GM23338 (cell line): ENCODE results near the gene OR2T5.

Experiments
- EZH2 ChIP-seq: fragments of 200-600 bp; sonication (generic); IDR thresholded peaks from one replicate; pipeline ENCODE4 v1.8.0; 2017; ENCODE audit warnings: antibody characterized with exemption, mild to moderate bottlenecking, low read depth; ENCODE audit not compliant: unreplicated experiment
- EZH2phosphoT487 ChIP-seq: fragments of 200-600 bp; sonication (generic); IDR thresholded peaks from one replicate; pipeline ENCODE4 v1.8.1; 2018; ENCODE audit warnings: antibody characterized with exemption; ENCODE audit not compliant: unreplicated experiment
- JUNB ChIP-seq: IDR thresholded peaks from one replicate; pipeline ENCODE4 v1.6.1; 2016; ENCODE audit warnings: antibody characterized with exemption; ENCODE audit not compliant: unreplicated experiment
- NANOG ChIP-seq: IDR thresholded peaks from 2 replicates; pipeline ENCODE4 v1.6.1; 2016; ENCODE audit warnings: antibody characterized with exemption, borderline replicate concordance
- POLR2AphosphoS5 ChIP-seq: IDR thresholded peaks from 2 replicates; pipeline ENCODE4 v1.6.1; 2016; ENCODE audit warnings: antibody characterized with exemption, low read depth
- STAT1 ChIP-seq: IDR thresholded peaks from one replicate; pipeline ENCODE4 v1.6.1; 2016; ENCODE audit warnings: antibody characterized with exemption; ENCODE audit not compliant: unreplicated experiment
- ZNF331 ChIP-seq: fragments of 250-450 bp; sonication (Bioruptor Pico); IDR thresholded peaks from 2 replicates; pipeline ENCODE4 v1.5.0; 2020; ENCODE audit warnings: low read depth, mild to moderate bottlenecking, moderate library complexity
- TF ChIP-seq, protein P1 (sequence below), 2 experiments: fragments of 200-600 bp in 1 of 2; sonication (generic) in 1 of 2; conservative IDR thresholded peaks; 2 replicates each; pipeline versions ENCODE4 v1.5.1 to v1.6.1; 2016 to 2017; ENCODE audit warnings: antibody characterized with exemption in 2 of 2, low read depth in 2 of 2, mild to moderate bottlenecking in 2 of 2, moderate library complexity in 1 of 2
- TF ChIP-seq, protein P2 (sequence below): IDR thresholded peaks from 2 replicates; pipeline ENCODE4 v1.6.1; 2016; ENCODE audit warnings: antibody characterized with exemption
- TF ChIP-seq, protein P3 (sequence below): IDR thresholded peaks from one replicate; pipeline ENCODE4 v1.6.1; 2018; ENCODE audit warnings: antibody characterized with exemption; ENCODE audit not compliant: unreplicated experiment

DNA sequence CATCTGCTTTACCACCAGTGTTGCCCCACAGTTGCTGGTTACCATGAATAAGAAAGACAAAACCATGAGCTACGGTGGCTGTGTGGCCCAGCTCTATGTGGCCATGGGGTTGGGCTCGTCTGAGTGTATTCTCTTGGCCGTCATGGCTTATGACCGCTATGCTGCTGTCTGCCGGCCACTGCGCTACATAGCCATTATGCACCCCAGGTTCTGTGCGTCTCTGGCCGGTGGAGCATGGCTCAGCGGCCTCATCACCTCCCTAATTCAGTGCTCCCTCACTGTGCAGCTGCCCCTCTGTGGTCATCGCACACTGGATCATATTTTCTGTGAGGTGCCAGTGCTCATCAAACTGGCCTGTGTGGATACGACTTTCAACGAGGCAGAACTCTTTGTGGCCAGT is 33.5 kb downstream of the OR2T5 start:
- TF ChIP-seq EZH2 (no peak), POLR2AphosphoS5 (no peak), EZH2phosphoT487 (no peak), ZNF331 (CRISPR knock-in tag) (no peak), JUNB (no peak), NANOG (no peak), STAT1 (no peak)
- TF ChIP-seq, protein P1, sequence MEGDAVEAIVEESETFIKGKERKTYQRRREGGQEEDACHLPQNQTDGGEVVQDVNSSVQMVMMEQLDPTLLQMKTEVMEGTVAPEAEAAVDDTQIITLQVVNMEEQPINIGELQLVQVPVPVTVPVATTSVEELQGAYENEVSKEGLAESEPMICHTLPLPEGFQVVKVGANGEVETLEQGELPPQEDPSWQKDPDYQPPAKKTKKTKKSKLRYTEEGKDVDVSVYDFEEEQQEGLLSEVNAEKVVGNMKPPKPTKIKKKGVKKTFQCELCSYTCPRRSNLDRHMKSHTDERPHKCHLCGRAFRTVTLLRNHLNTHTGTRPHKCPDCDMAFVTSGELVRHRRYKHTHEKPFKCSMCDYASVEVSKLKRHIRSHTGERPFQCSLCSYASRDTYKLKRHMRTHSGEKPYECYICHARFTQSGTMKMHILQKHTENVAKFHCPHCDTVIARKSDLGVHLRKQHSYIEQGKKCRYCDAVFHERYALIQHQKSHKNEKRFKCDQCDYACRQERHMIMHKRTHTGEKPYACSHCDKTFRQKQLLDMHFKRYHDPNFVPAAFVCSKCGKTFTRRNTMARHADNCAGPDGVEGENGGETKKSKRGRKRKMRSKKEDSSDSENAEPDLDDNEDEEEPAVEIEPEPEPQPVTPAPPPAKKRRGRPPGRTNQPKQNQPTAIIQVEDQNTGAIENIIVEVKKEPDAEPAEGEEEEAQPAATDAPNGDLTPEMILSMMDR (conservative IDR thresholded peaks at IDR 0.05; ENCODE audit: low read depth in 2 of 2): no peak
- TF ChIP-seq, protein P2, sequence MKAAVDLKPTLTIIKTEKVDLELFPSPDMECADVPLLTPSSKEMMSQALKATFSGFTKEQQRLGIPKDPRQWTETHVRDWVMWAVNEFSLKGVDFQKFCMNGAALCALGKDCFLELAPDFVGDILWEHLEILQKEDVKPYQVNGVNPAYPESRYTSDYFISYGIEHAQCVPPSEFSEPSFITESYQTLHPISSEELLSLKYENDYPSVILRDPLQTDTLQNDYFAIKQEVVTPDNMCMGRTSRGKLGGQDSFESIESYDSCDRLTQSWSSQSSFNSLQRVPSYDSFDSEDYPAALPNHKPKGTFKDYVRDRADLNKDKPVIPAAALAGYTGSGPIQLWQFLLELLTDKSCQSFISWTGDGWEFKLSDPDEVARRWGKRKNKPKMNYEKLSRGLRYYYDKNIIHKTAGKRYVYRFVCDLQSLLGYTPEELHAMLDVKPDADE: no peak
- TF ChIP-seq, protein P3, sequence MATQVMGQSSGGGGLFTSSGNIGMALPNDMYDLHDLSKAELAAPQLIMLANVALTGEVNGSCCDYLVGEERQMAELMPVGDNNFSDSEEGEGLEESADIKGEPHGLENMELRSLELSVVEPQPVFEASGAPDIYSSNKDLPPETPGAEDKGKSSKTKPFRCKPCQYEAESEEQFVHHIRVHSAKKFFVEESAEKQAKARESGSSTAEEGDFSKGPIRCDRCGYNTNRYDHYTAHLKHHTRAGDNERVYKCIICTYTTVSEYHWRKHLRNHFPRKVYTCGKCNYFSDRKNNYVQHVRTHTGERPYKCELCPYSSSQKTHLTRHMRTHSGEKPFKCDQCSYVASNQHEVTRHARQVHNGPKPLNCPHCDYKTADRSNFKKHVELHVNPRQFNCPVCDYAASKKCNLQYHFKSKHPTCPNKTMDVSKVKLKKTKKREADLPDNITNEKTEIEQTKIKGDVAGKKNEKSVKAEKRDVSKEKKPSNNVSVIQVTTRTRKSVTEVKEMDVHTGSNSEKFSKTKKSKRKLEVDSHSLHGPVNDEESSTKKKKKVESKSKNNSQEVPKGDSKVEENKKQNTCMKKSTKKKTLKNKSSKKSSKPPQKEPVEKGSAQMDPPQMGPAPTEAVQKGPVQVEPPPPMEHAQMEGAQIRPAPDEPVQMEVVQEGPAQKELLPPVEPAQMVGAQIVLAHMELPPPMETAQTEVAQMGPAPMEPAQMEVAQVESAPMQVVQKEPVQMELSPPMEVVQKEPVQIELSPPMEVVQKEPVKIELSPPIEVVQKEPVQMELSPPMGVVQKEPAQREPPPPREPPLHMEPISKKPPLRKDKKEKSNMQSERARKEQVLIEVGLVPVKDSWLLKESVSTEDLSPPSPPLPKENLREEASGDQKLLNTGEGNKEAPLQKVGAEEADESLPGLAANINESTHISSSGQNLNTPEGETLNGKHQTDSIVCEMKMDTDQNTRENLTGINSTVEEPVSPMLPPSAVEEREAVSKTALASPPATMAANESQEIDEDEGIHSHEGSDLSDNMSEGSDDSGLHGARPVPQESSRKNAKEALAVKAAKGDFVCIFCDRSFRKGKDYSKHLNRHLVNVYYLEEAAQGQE: no peak
